Measurements from ENCODE around the gene PPIB.

The PPIB gene

GRCh38 chr15:64162869-64163658 is at the start of gene PPIB (continued):
- no peak for TF ChIP-seq ZNF362 (tag by site-specific recombination; IDR thresholded peaks at IDR 0.05)
- peak; percentile 40; the same call in 1 of the 2 replicates for TF ChIP-seq ZNF121 (tag by site-specific recombination; IDR thresholded peaks at IDR 0.05)
- TF ChIP-seq ZNF600 (tag by site-specific recombination; IDR thresholded peaks at IDR 0.05), result peak; percentile 79
- no peak for TF ChIP-seq ZNF473 (tag by site-specific recombination; IDR thresholded peaks at IDR 0.05)
- no peak for TF ChIP-seq ZNF350 (tag by site-specific recombination; IDR thresholded peaks at IDR 0.05)
- peak; percentile 15 for TF ChIP-seq ZXDB (tag by site-specific recombination; IDR thresholded peaks at IDR 0.05)
- TF ChIP-seq ZFHX2 (tag by site-specific recombination; conservative IDR thresholded peaks at IDR 0.05), result peak; percentile 92
- peak; percentile 72; the same call in 1 of the 2 replicates for TF ChIP-seq ZSCAN30 (tag by site-specific recombination; IDR thresholded peaks at IDR 0.05)
- TF ChIP-seq, protein P1, sequence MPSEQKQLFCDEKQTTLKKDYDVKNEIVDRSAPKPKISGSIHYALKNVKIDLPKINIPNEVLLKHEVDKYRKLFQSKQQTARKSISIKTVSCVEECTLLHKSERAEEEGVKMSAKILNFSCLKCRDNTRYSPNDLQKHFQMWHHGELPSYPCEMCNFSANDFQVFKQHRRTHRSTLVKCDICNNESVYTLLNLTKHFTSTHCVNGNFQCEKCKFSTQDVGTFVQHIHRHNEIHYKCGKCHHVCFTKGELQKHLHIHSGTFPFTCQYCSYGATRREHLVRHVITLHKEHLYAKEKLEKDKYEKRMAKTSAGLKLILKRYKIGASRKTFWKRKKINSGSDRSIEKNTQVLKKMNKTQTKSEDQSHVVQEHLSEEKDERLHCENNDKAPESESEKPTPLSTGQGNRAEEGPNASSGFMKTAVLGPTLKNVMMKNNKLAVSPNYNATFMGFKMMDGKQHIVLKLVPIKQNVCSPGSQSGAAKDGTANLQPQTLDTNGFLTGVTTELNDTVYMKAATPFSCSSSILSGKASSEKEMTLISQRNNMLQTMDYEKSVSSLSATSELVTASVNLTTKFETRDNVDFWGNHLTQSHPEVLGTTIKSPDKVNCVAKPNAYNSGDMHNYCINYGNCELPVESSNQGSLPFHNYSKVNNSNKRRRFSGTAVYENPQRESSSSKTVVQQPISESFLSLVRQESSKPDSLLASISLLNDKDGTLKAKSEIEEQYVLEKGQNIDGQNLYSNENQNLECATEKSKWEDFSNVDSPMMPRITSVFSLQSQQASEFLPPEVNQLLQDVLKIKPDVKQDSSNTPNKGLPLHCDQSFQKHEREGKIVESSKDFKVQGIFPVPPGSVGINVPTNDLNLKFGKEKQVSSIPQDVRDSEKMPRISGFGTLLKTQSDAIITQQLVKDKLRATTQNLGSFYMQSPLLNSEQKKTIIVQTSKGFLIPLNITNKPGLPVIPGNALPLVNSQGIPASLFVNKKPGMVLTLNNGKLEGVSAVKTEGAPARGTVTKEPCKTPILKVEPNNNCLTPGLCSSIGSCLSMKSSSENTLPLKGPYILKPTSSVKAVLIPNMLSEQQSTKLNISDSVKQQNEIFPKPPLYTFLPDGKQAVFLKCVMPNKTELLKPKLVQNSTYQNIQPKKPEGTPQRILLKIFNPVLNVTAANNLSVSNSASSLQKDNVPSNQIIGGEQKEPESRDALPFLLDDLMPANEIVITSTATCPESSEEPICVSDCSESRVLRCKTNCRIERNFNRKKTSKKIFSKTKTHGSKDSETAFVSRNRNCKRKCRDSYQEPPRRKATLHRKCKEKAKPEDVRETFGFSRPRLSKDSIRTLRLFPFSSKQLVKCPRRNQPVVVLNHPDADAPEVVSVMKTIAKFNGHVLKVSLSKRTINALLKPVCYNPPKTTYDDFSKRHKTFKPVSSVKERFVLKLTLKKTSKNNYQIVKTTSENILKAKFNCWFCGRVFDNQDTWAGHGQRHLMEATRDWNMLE (tag by site-specific recombination; conservative IDR thresholded peaks at IDR 0.05; ENCODE audit: low read depth), result no peak
- peak; percentile 28 for TF ChIP-seq ZNF654 (tag by site-specific recombination; IDR thresholded peaks at IDR 0.05; ENCODE audit: low read depth)
- TF ChIP-seq ZNF391 (tag by site-specific recombination; IDR thresholded peaks at IDR 0.05; ENCODE audit: borderline replicate concordance, low read depth), result 0 out of 2 replicates have a peak, but pooled peaks have one; percentile 29
- TF ChIP-seq ZNF335 (tag by site-specific recombination; conservative IDR thresholded peaks at IDR 0.05), result peak; percentile 88
- TF ChIP-seq KLF16 (tag by site-specific recombination; IDR thresholded peaks at IDR 0.05), result peak; percentile 80
- TF ChIP-seq, protein P2, sequence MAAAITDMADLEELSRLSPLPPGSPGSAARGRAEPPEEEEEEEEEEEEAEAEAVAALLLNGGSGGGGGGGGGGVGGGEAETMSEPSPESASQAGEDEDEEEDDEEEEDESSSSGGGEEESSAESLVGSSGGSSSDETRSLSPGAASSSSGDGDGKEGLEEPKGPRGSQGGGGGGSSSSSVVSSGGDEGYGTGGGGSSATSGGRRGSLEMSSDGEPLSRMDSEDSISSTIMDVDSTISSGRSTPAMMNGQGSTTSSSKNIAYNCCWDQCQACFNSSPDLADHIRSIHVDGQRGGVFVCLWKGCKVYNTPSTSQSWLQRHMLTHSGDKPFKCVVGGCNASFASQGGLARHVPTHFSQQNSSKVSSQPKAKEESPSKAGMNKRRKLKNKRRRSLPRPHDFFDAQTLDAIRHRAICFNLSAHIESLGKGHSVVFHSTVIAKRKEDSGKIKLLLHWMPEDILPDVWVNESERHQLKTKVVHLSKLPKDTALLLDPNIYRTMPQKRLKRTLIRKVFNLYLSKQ (tag by site-specific recombination; IDR thresholded peaks at IDR 0.05; ENCODE audit: borderline replicate concordance), result no peak
- TF ChIP-seq ZNF174 (tag by site-specific recombination; IDR thresholded peaks at IDR 0.05), result no peak
- peak; percentile 60 for TF ChIP-seq ZBTB26 (tag by site-specific recombination; optimal IDR thresholded peaks at IDR 0.05)
- TF ChIP-seq CTCF (tag by site-specific recombination; IDR thresholded peaks at IDR 0.05), result peak; percentile 91
- TF ChIP-seq KLF8 (tag by site-specific recombination; IDR thresholded peaks at IDR 0.05), result peak; percentile 64; the same call in 1 of the 2 replicates
- TF ChIP-seq SP2 (tag by site-specific recombination; IDR thresholded peaks at IDR 0.05), result peak; percentile 91
- no peak for TF ChIP-seq ZBTB48 (tag by site-specific recombination; IDR thresholded peaks at IDR 0.05)
- TF ChIP-seq, protein P3, sequence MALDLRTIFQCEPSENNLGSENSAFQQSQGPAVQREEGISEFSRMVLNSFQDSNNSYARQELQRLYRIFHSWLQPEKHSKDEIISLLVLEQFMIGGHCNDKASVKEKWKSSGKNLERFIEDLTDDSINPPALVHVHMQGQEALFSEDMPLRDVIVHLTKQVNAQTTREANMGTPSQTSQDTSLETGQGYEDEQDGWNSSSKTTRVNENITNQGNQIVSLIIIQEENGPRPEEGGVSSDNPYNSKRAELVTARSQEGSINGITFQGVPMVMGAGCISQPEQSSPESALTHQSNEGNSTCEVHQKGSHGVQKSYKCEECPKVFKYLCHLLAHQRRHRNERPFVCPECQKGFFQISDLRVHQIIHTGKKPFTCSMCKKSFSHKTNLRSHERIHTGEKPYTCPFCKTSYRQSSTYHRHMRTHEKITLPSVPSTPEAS (tag by site-specific recombination; IDR thresholded peaks at IDR 0.05), result no peak
- 0 out of 2 replicates have a peak, but pooled peaks have one; percentile 39 for TF ChIP-seq ZBTB20 (tag by site-specific recombination; IDR thresholded peaks at IDR 0.05)
- peak; percentile 71; the same call in 1 of the 2 replicates for TF ChIP-seq ZEB2 (tag by site-specific recombination; IDR thresholded peaks at IDR 0.05)
- TF ChIP-seq ZNF394 (tag by site-specific recombination; IDR thresholded peaks at IDR 0.05; ENCODE audit: borderline replicate concordance), result peak; percentile 41; the same call in 1 of the 2 replicates
- no peak for TF ChIP-seq ZNF223 (tag by site-specific recombination; IDR thresholded peaks at IDR 0.05)
- no peak for TF ChIP-seq ZNF211 (tag by site-specific recombination; IDR thresholded peaks at IDR 0.05; ENCODE audit: low read depth)
- peak; percentile 84; the same call in 1 of the 2 replicates for TF ChIP-seq ZNF76 (tag by site-specific recombination; IDR thresholded peaks at IDR 0.05; ENCODE audit: borderline replicate concordance, low read depth)
